B cell (primary cell): ENCODE measurements around the gene GRK5. TPM values are rescaled to one million over a fixed set of nuclear protein-coding genes. Genes with fewer than 3 reads are reported as not detected.
A peak's percentile ranks its signal among the peaks of the same experiment; 100 is the strongest.

ENCODE experiments used
- ATAC-seq: fragments of 200-7000 bp; cut with Tn5 transposase; one replicate; pipeline ENCODE4 v1.10.0; 2021; ENCODE audit warnings: low read depth, mild to moderate bottlenecking, moderate number of reproducible peaks, moderate library complexity
- CTCF ChIA-PET: fragments of 350-600 bp; sonication (Branson Sonifier 250); formaldehyde crosslinking; loops from one replicate; lab custom pipeline; 2021; ENCODE audit warnings: antibody characterized with exemption, inconsistent platforms; lab: Charles Lee
- POLR2A ChIA-PET: fragments of 350-600 bp; sonication (Branson Sonifier 250); formaldehyde crosslinking; loops from one replicate; lab custom pipeline; 2021; ENCODE audit warnings: antibody characterized with exemption; lab: Charles Lee
- DNase-seq: peaks from one replicate; pipeline ENCODE4 v3.0.0; 2013
- H2AFZ ChIP-seq: 2 replicates; pipeline ENCODE4 v1.6.1; 2012; ENCODE audit warnings: mild to moderate bottlenecking, low read depth, low read length; ENCODE audit not compliant: insufficient read depth, poor library complexity, severe bottlenecking
- H3K27ac ChIP-seq, 2 donors: 1 replicate in 1 of 2; 2 replicates in 1 of 2; pipeline ENCODE4 v1.5.1; 2012 to 2013; ENCODE audit warnings: low read length in 2 of 2, mild to moderate bottlenecking in 2 of 2, moderate library complexity in 1 of 2
- H3K27me3 ChIP-seq, 4 experiments: fragments of 200-600 bp in 1 of 4; sonication (generic) in 1 of 4; replicated peaks in 1 of 4; 1 replicate in 2 of 4; 2 replicates in 2 of 4; pipeline versions ENCODE4 v1.6.1 to v1.7.0; 2013 to 2016; ENCODE audit warnings: low read length in 3 of 4, mild to moderate bottlenecking in 2 of 4, mixed read lengths in 1 of 4, moderate library complexity in 1 of 4; ENCODE audit not compliant: insufficient read depth in 4 of 4, control insufficient read depth in 3 of 4; ENCODE audit errors: control extremely low read depth in 1 of 4
- H3K36me3 ChIP-seq, 2 experiments: replicated peaks in 1 of 2; 1 replicate in 1 of 2; 2 replicates in 1 of 2; pipeline versions ENCODE4 v1.6.1 to v1.7.1; 2013; ENCODE audit warnings: low read length in 1 of 2; ENCODE audit not compliant: insufficient read depth in 2 of 2, control insufficient read depth in 1 of 2; ENCODE audit errors: control extremely low read depth in 1 of 2, extremely low read depth in 1 of 2
- H3K4me1 ChIP-seq, 2 donors: fragments of 200-600 bp in 1 of 2; sonication (generic) in 1 of 2; 1 replicate in 1 of 2; 2 replicates in 1 of 2; pipeline versions ENCODE4 v1.5.1 to v1.6.1; 2013 to 2017; ENCODE audit warnings: low read length in 2 of 2; ENCODE audit not compliant: control insufficient read depth in 2 of 2, insufficient read depth in 2 of 2
- H3K4me2 ChIP-seq: replicated peaks from 2 replicates; pipeline ENCODE3; 2012; ENCODE audit warnings: mild to moderate bottlenecking, low read depth, low read length; ENCODE audit not compliant: poor library complexity, severe bottlenecking
- H3K4me3 ChIP-seq, 5 experiments: fragments of 200-600 bp in 1 of 5; sonication (generic) in 1 of 5; 1 replicate in 3 of 5; 2 replicates in 2 of 5; pipeline versions ENCODE4 v1.5.1 to v1.7.0; 2011 to 2016; ENCODE audit warnings: low read length in 4 of 5, mild to moderate bottlenecking in 4 of 5, low read depth in 2 of 5, control low read depth in 1 of 5, moderate library complexity in 1 of 5; ENCODE audit not compliant: insufficient read depth in 1 of 5; ENCODE audit errors: control extremely low read depth in 1 of 5, extremely low read depth in 1 of 5
- H3K79me2 ChIP-seq: fragments of 200-600 bp; sonication (generic); one replicate; pipeline ENCODE4 v1.6.0; 2016; ENCODE audit warnings: low read length; ENCODE audit not compliant: control insufficient read depth, insufficient read depth
- H3K9ac ChIP-seq: fragments of 200-600 bp; sonication (generic); 2 replicates; pipeline ENCODE4 v1.6.1; 2017; ENCODE audit warnings: mild to moderate bottlenecking, low read length, moderate library complexity
- H3K9me3 ChIP-seq, 3 donors: one replicate each; pipeline versions ENCODE4 v1.6.1 to v1.7.1; 2013; ENCODE audit warnings: low read length in 2 of 3; ENCODE audit not compliant: control insufficient read depth in 2 of 3, insufficient read depth in 1 of 3; ENCODE audit errors: control extremely low read depth in 1 of 3
- H4K20me1 ChIP-seq: 2 replicates; pipeline ENCODE4 v1.6.0; 2012; ENCODE audit warnings: mild to moderate bottlenecking, low read length; ENCODE audit not compliant: insufficient read depth, control insufficient read depth, poor library complexity, severe bottlenecking
- H3K27ac Mint-ChIP-seq: one replicate; pipeline ENCODE4 v1.8.0; 2021; ENCODE audit warnings: mixed read lengths
- H3K27me3 Mint-ChIP-seq: one replicate; pipeline ENCODE4 v1.8.0; 2021; ENCODE audit warnings: mixed read lengths
- H3K4me1 Mint-ChIP-seq: one replicate; pipeline ENCODE4 v1.8.0; 2021; ENCODE audit warnings: mixed read lengths
- H3K4me3 Mint-ChIP-seq: one replicate; pipeline ENCODE4 v1.8.0; 2021; ENCODE audit warnings: mixed read lengths
- H3K9me3 Mint-ChIP-seq: one replicate; pipeline ENCODE4 v1.8.0; 2022; ENCODE audit warnings: mixed read lengths; ENCODE audit not compliant: insufficient read depth
- CTCF ChIP-seq: fragments of 200-600 bp; IDR thresholded peaks from one replicate; pipeline ENCODE4 v1.8.0; 2022; ENCODE audit warnings: antibody characterized with exemption, mild to moderate bottlenecking
- EZH2 ChIP-seq: IDR thresholded peaks from 2 replicates; pipeline ENCODE4 v1.6.1; 2012; ENCODE audit warnings: borderline replicate concordance, low read depth, mild to moderate bottlenecking, moderate library complexity, low read length; ENCODE audit not compliant: insufficient read depth, poor library complexity, severe bottlenecking
- WGBS: methylation state at CpG from one replicate; pipeline ENCODE4 v1.1.5; 2013; ENCODE audit warnings: missing lambda C conversion rate; ENCODE audit not compliant: insufficient coverage; 5-methylcytosine and 5-hydroxymethylcytosine counted together
- intact Hi-C: fragments of 100-400 bp; cut with micrococcal nuclease; formaldehyde crosslinking; loops from one replicate; pipeline ENCODE4 v1.10.0; 2022
- polyA plus RNA-seq: library from polyadenylated mRNA; depleted of rRNA; stranded (reverse); fragments of >200 nt; gene quantifications from 2 replicates; pipeline ENCODE4 v1.2.3, GENCODE V29; 2012
- total RNA-seq, 2 donors: library from RNA; stranded (reverse); fragments of 120-200 nt in 1 of 2; gene quantifications; 1 replicate in 1 of 2; 2 replicates in 1 of 2; pipeline versions ENCODE4 v1.2.3 to v1.2.4, GENCODE V29; 2013 to 2022

Gene GRK5
- total and polyA plus RNA-seq, 2 donors (not counting 1 experiment from before 2014, with no cell fraction given): 21.9 to 54.8 TPM

- H2AFZ ChIP-seq: no peak overlapping the region
- peak; percentile 72 for ATAC-seq
- Mint-ChIP-seq H3K9me3 (no peaks in the 10 kb centered on the region), H3K27me3 (no peaks in the 10 kb centered on the region), H3K27ac (peak overlapping the region; percentile 88), H3K4me1 (peaks cover 89% of the 10 kb centered on the region), H3K4me3 (peak overlapping the region; percentile 59)
- H3K36me3 ChIP-seq: no peaks in the 10 kb centered on the region
- peaks cover 56% of the 10 kb centered on the region for H4K20me1 ChIP-seq
- TF ChIP-seq CTCF (no peak), EZH2 (no peak)
- ChIA-PET POLR2A (interaction anchor here (0.7 to 1.2 kb wide), 2 partner anchors 8 to 198 kb away, joined by 3 to 4 read pairs; no protein-coding TSS in a partner anchor), CTCF (interaction anchor here (0.6 to 2.5 kb wide), 4 partner anchors 105 to 204 kb away, joined by 3 to 11 read pairs (median 4); partner anchors contain the start of gene GRK5)
- peak overlapping the region; percentile 42 to 55 for H3K27ac ChIP-seq
- peaks cover 99% of the 10 kb centered on the region for H3K79me2 ChIP-seq
- peak; percentile 87 for DNase-seq
- H3K9me3 ChIP-seq: peaks cover 0 to 3% (median 0%) of the 10 kb centered on the region in 3 donors
- peak overlapping the region; percentile 55 for H3K4me2 ChIP-seq
- H3K9ac ChIP-seq: no peak overlapping the region
- no peaks in the 10 kb centered on the region for H3K27me3 ChIP-seq
- H3K4me1 ChIP-seq: peaks cover 76 to 86% of the 10 kb centered on the region in 2 donors
- 2% methylated on average over 6 of the region's 7 CpGs for WGBS
- peak overlapping the region in 1 of 5 experiments; percentile 12 for H3K4me3 ChIP-seq
- intact Hi-C loops: loop anchor here (2.0 kb wide), 3 partner anchors 13 to 103 kb away; no protein-coding TSS in a partner anchor
Observed at GRCh38 chr10:119313644-119314043, 106.3 kb downstream of the GRK5 start.

- H3K9me3 Mint-ChIP-seq: no peaks in the 10 kb centered on the region
- POLR2A ChIA-PET: interaction anchor here (0.7 to 1.2 kb wide), 2 partner anchors 9 to 198 kb away, joined by 3 to 4 read pairs; no protein-coding TSS in a partner anchor
- ATAC-seq: no peak
Observed at GRCh38 chr10:119314061-119314460, 106.7 kb downstream of the GRK5 start.

More at GRCh38 chr10:119314061-119314460, 106.7 kb downstream of the GRK5 start:
- peaks cover 60% of the 10 kb centered on the region for H4K20me1 ChIP-seq
- peaks cover 91% of the 10 kb centered on the region for H3K4me1 Mint-ChIP-seq
- no peak overlapping the region for H3K9ac ChIP-seq
- H3K4me3 ChIP-seq: no peak overlapping the region
- intact Hi-C loops: loop anchor here (2.0 kb wide), 3 partner anchors 13 to 103 kb away; no protein-coding TSS in a partner anchor
- peak overlapping the region; percentile 55 for H3K4me2 ChIP-seq
- no peak overlapping the region for H2AFZ ChIP-seq
- peaks cover 99% of the 10 kb centered on the region for H3K79me2 ChIP-seq
- TF ChIP-seq CTCF (no peak), EZH2 (no peak)
- H3K4me1 ChIP-seq: peaks cover 75 to 86% of the 10 kb centered on the region in 2 donors
- DNase-seq: no peak
- peak overlapping the region; percentile 42 to 55 for H3K27ac ChIP-seq
- 59% methylated on average over 11 of the region's 11 CpGs for WGBS
- peak overlapping the region; percentile 89 for H3K27ac Mint-ChIP-seq
- no peaks in the 10 kb centered on the region for H3K27me3 Mint-ChIP-seq
- no peaks in the 10 kb centered on the region for H3K27me3 ChIP-seq
- peaks cover 0 to 3% (median 0%) of the 10 kb centered on the region in 3 donors for H3K9me3 ChIP-seq
- CTCF ChIA-PET: interaction anchor here (1.0 to 2.5 kb wide), 3 partner anchors 106 to 176 kb away, joined by 3 to 11 read pairs (median 3); partner anchors contain the start of gene GRK5
- H3K36me3 ChIP-seq: no peaks in the 10 kb centered on the region
- peak overlapping the region; percentile 59 for H3K4me3 Mint-ChIP-seq
